Measurements from ENCODE around the gene CRNN.

CRNN gene

GRCh38 chr1:152448095-152448494, 34.0 kb upstream of the CRNN start:
- no peak for TF ChIP-seq CTCF (IDR thresholded peaks at IDR 0.05; ENCODE audit: low read depth, low read length, missing control alignments)
- no peak overlapping the region for H3K4me3 ChIP-seq (ENCODE audit: low read depth, low read length)
- H3K36me3 ChIP-seq (replicated peaks), result no peaks in the 10 kb centered on the region
- DNase-seq, result no peak
- no peak overlapping the region for H3K27ac ChIP-seq
- no peaks in the 10 kb centered on the region for H3K27me3 ChIP-seq (replicated peaks)
- in situ Hi-C loops (cut with HindIII; ENCODE audit: low pct_ligation_motif_present, low sequenced_read_pairs), result no loop called here

- DNase-seq, result no peak
- Histone ChIP-seq H3K4me3 (ENCODE audit: low read depth, low read length) (no peak overlapping the region), H3K36me3 (replicated peaks) (no peaks in the 10 kb centered on the region), H3K27me3 (replicated peaks) (no peaks in the 10 kb centered on the region), H3K27ac (no peak overlapping the region)
- in situ Hi-C loops (cut with HindIII; ENCODE audit: low pct_ligation_motif_present, low sequenced_read_pairs), result no loop called here
- no peak for TF ChIP-seq CTCF (IDR thresholded peaks at IDR 0.05; ENCODE audit: low read depth, low read length, missing control alignments)
These were observed 33.4 kb upstream of the CRNN start for GRCh38 chr1:152447484-152447883.

- H3K4me3 ChIP-seq (ENCODE audit: low read depth, low read length), result no peak overlapping the region
- no peak overlapping the region for H3K27ac ChIP-seq
- H3K27me3 ChIP-seq (replicated peaks), result no peaks in the 10 kb centered on the region
- in situ Hi-C loops (cut with HindIII; ENCODE audit: low pct_ligation_motif_present, low sequenced_read_pairs), result no loop called here
- no peak for DNase-seq
- no peak for TF ChIP-seq CTCF (IDR thresholded peaks at IDR 0.05; ENCODE audit: low read depth, low read length, missing control alignments)
- H3K36me3 ChIP-seq (replicated peaks), result no peaks in the 10 kb centered on the region
These were observed 30.0 kb upstream of the CRNN start for GRCh38 chr1:152444045-152444444.

GRCh38 chr1:152442765-152443164, 28.7 kb upstream of the CRNN start:
- Histone ChIP-seq H3K27ac (no peak overlapping the region), H3K27me3 (replicated peaks) (no peaks in the 10 kb centered on the region), H3K4me3 (ENCODE audit: low read depth, low read length) (no peak overlapping the region), H3K36me3 (replicated peaks) (no peaks in the 10 kb centered on the region)
- DNase-seq, result no peak
- no peak for TF ChIP-seq CTCF (IDR thresholded peaks at IDR 0.05; ENCODE audit: low read depth, low read length, missing control alignments)
- in situ Hi-C loops (cut with HindIII; ENCODE audit: low pct_ligation_motif_present, low sequenced_read_pairs), result no loop called here

GRCh38 chr1:152442301-152442700, 28.2 kb upstream of the CRNN start:
- DNase-seq, result no peak
- H3K4me3 ChIP-seq (ENCODE audit: low read depth, low read length), result no peak overlapping the region
- H3K27me3 ChIP-seq (replicated peaks), result no peaks in the 10 kb centered on the region
- H3K27ac ChIP-seq, result no peak overlapping the region
- TF ChIP-seq CTCF (IDR thresholded peaks at IDR 0.05; ENCODE audit: low read depth, low read length, missing control alignments), result no peak
- H3K36me3 ChIP-seq (replicated peaks), result no peaks in the 10 kb centered on the region
- in situ Hi-C loops (cut with HindIII; ENCODE audit: low pct_ligation_motif_present, low sequenced_read_pairs), result no loop called here

- H3K4me3 ChIP-seq (ENCODE audit: low read depth, low read length), result no peak overlapping the region
- TF ChIP-seq CTCF (IDR thresholded peaks at IDR 0.05; ENCODE audit: low read depth, low read length, missing control alignments), result no peak
- DNase-seq, result no peak
These were observed 27.7 kb upstream of the CRNN start for GRCh38 chr1:152441756-152442155.

More at GRCh38 chr1:152441756-152442155, 27.7 kb upstream of the CRNN start:
- in situ Hi-C loops (cut with HindIII; ENCODE audit: low pct_ligation_motif_present, low sequenced_read_pairs), result no loop called here
- H3K27me3 ChIP-seq (replicated peaks), result no peaks in the 10 kb centered on the region
- H3K27ac ChIP-seq, result no peak overlapping the region
- H3K36me3 ChIP-seq (replicated peaks), result no peaks in the 10 kb centered on the region

All from brain microvascular endothelial cell (primary cell).